Stimulated activated CD8-positive, alpha-beta memory T cell treated with anti-CD3 and anti-CD28 coated beads, Interleukin-7, amount 100 ng/mL, for 4 hours (primary cell): ENCODE results near the gene PI4K2B.
"Not testable (repeated sequence)": the region's sequence is repeated elsewhere in the genome, so short reads cannot be mapped to it uniquely, and the experiment has no call there.

ENCODE experiments used
- DNase-seq, 2 donors: peaks; one replicate each; pipeline ENCODE4 v3.0.0-alpha.2; 2020; ENCODE audit warnings: low read depth in 2 of 2

The PI4K2B gene

GRCh38 chr4:25233737-25234389, at the start of gene PI4K2B:
Gene PI4K2B (plus strand): TSS chr4:25234033. CDS start chr4:25234164, 131 bp downstream.
- DNase-seq = peak; percentile 84 to 89

GRCh38 chr4:25184056-25184455, 49.8 kb upstream of the PI4K2B start:
- DNase-seq = no peak

- no peak for DNase-seq
Measured at GRCh38 chr4:25190407-25190806, 43.4 kb upstream of the PI4K2B start.

GRCh38 chr4:25198713-25199112, 35.1 kb upstream of the PI4K2B start:
- DNase-seq = no peak

GRCh38 chr4:25207997-25208396, 25.8 kb upstream of the PI4K2B start:
- DNase-seq = no peak

- no peak for DNase-seq
Measured at GRCh38 chr4:25209702-25210101, 24.1 kb upstream of the PI4K2B start.

- no peak for DNase-seq
Measured at GRCh38 chr4:25211721-25212120, 22.1 kb upstream of the PI4K2B start.

GRCh38 chr4:25212822-25213221, 21.0 kb upstream of the PI4K2B start:
- DNase-seq = no peak

GRCh38 chr4:25213347-25213979, 20.4 kb upstream of the PI4K2B start:
- no peak for DNase-seq

- not testable (repeated sequence) for DNase-seq
Measured at GRCh38 chr4:25214750-25215149, 19.1 kb upstream of the PI4K2B start.

GRCh38 chr4:25215511-25215910, 18.3 kb upstream of the PI4K2B start:
- no peak for DNase-seq

GRCh38 chr4:25221377-25221776, 12.5 kb upstream of the PI4K2B start:
- DNase-seq = no peak

GRCh38 chr4:25223802-25224375, 9.9 kb upstream of the PI4K2B start:
- DNase-seq = no peak

- no peak for DNase-seq
Measured at GRCh38 chr4:25229804-25230203, 4.0 kb upstream of the PI4K2B start.

- DNase-seq = no peak
Measured at GRCh38 chr4:25233194-25233593, 639 bp upstream of the PI4K2B start.

GRCh38 chr4:25234390-25235370, 847 bp downstream of the PI4K2B start:
- peak in 1 of 2 donors; percentile 12 for DNase-seq

GRCh38 chr4:25235401-25235800, 1.6 kb downstream of the PI4K2B start:
- DNase-seq = no peak

GRCh38 chr4:25236030-25236429, 2.2 kb downstream of the PI4K2B start:
- DNase-seq = not testable (repeated sequence)

- DNase-seq = no peak
Measured at GRCh38 chr4:25236971-25237370, 3.1 kb downstream of the PI4K2B start.

- no peak for DNase-seq
Measured at GRCh38 chr4:25238052-25238451, 4.2 kb downstream of the PI4K2B start.

GRCh38 chr4:25239528-25239927, 5.7 kb downstream of the PI4K2B start:
- DNase-seq = not testable (repeated sequence)

- not testable (repeated sequence) for DNase-seq
Measured at GRCh38 chr4:25240754-25241210, 6.9 kb downstream of the PI4K2B start.
